Nephron (organoid): ENCODE data around the gene KRTAP23-1.

ENCODE experiments used
- H3K27ac Mint-ChIP-seq, 3 experiments: 2 replicates each; pipeline ENCODE4 v1.8.0; 2020; ENCODE audit warnings: mixed read lengths in 3 of 3, mild to moderate bottlenecking in 2 of 3, moderate library complexity in 1 of 3
- H3K27me3 Mint-ChIP-seq: 2 replicates; pipeline ENCODE4 v1.8.0; 2021; ENCODE audit warnings: low read depth, mild to moderate bottlenecking, moderate library complexity, mixed read lengths
- H3K36me3 Mint-ChIP-seq: 2 replicates; pipeline ENCODE4 v1.8.0; 2020; ENCODE audit warnings: low read depth, mixed read lengths
- H3K4me1 Mint-ChIP-seq: 2 replicates; pipeline ENCODE4 v1.8.0; 2020; ENCODE audit warnings: mixed read lengths
- H3K4me3 Mint-ChIP-seq, 3 experiments: 2 replicates each; pipeline ENCODE4 v1.8.0; 2020; ENCODE audit warnings: mild to moderate bottlenecking in 3 of 3, mixed read lengths in 3 of 3, moderate library complexity in 2 of 3
- H3K9me3 Mint-ChIP-seq: 2 replicates; pipeline ENCODE4 v1.8.0; 2020; ENCODE audit warnings: mixed read lengths
- CTCF ChIP-seq, 3 experiments: fragments of 200-600 bp; sonication (generic); IDR thresholded peaks; one replicate each; pipeline ENCODE4 v1.5.0; 2021; ENCODE audit warnings: antibody characterized with exemption in 3 of 3; ENCODE audit not compliant: unreplicated experiment in 3 of 3

Gene KRTAP23-1

GRCh38 chr21:30354308-30355005, 6.1 kb upstream of the KRTAP23-1 start:
- no peaks in the 10 kb centered on the region for H3K9me3 Mint-ChIP-seq

GRCh38 chr21:30351534-30351933, 3.1 kb upstream of the KRTAP23-1 start:
- Mint-ChIP-seq H3K36me3 (no peaks in the 10 kb centered on the region), H3K9me3 (peaks cover 2% of the 10 kb centered on the region), H3K27ac (no peak overlapping the region), H3K4me1 (no peaks in the 10 kb centered on the region), H3K27me3 (no peaks in the 10 kb centered on the region), H3K4me3 (no peak overlapping the region)
- no peak for TF ChIP-seq CTCF (IDR thresholded peaks at IDR 0.05; ENCODE audit: unreplicated experiment in 3 of 3)

More at GRCh38 chr21:30354308-30355005, 6.1 kb upstream of the KRTAP23-1 start:
- no peak overlapping the region for H3K27ac Mint-ChIP-seq
- no peak overlapping the region for H3K4me3 Mint-ChIP-seq
- no peak for TF ChIP-seq CTCF (IDR thresholded peaks at IDR 0.05; ENCODE audit: unreplicated experiment in 3 of 3)
- H3K27me3 Mint-ChIP-seq: no peaks in the 10 kb centered on the region
- H3K4me1 Mint-ChIP-seq: no peaks in the 10 kb centered on the region
- no peaks in the 10 kb centered on the region for H3K36me3 Mint-ChIP-seq

GRCh38 chr21:30349572-30349971, 1.2 kb upstream of the KRTAP23-1 start:
- TF ChIP-seq CTCF (IDR thresholded peaks at IDR 0.05; ENCODE audit: unreplicated experiment in 3 of 3): no peak
- no peaks in the 10 kb centered on the region for H3K27me3 Mint-ChIP-seq
- no peaks in the 10 kb centered on the region for H3K4me1 Mint-ChIP-seq
- H3K4me3 Mint-ChIP-seq: no peak overlapping the region
- peaks cover 5% of the 10 kb centered on the region for H3K9me3 Mint-ChIP-seq
- H3K36me3 Mint-ChIP-seq: no peaks in the 10 kb centered on the region
- no peak overlapping the region for H3K27ac Mint-ChIP-seq

- Mint-ChIP-seq H3K27ac (no peak overlapping the region), H3K4me1 (no peaks in the 10 kb centered on the region), H3K27me3 (no peaks in the 10 kb centered on the region), H3K9me3 (peaks cover 5% of the 10 kb centered on the region), H3K36me3 (no peaks in the 10 kb centered on the region), H3K4me3 (no peak overlapping the region)
- TF ChIP-seq CTCF (IDR thresholded peaks at IDR 0.05; ENCODE audit: unreplicated experiment in 3 of 3): no peak
These were observed 3.4 kb downstream of the KRTAP23-1 start for GRCh38 chr21:30345014-30345413.

GRCh38 chr21:30340714-30341573, 7.5 kb downstream of the KRTAP23-1 start:
- Mint-ChIP-seq H3K4me1 (no peaks in the 10 kb centered on the region), H3K27me3 (no peaks in the 10 kb centered on the region), H3K27ac (no peak overlapping the region), H3K36me3 (no peaks in the 10 kb centered on the region), H3K9me3 (peaks cover 3% of the 10 kb centered on the region), H3K4me3 (no peak overlapping the region)
- peak; percentile 95 to 98 (median 96) for TF ChIP-seq CTCF (IDR thresholded peaks at IDR 0.05; ENCODE audit: unreplicated experiment in 3 of 3)
